Stimulated activated CD4-positive, alpha-beta T cell treated with anti-CD3 and anti-CD28 coated beads, Interleukin-15, amount 100 ng/mL, for 24 hours (primary cell): ENCODE results near the gene KRT86.
A peak's percentile ranks its signal among the peaks of the same experiment; 100 is the strongest.

Source experiments
- DNase-seq: peaks from one replicate; pipeline ENCODE4 v3.0.0-alpha.2; 2020

Gene KRT86

GRCh38 chr12:52317468-52318052 is 43.1 kb downstream of the KRT86 start:
- no peak for DNase-seq

DNA sequence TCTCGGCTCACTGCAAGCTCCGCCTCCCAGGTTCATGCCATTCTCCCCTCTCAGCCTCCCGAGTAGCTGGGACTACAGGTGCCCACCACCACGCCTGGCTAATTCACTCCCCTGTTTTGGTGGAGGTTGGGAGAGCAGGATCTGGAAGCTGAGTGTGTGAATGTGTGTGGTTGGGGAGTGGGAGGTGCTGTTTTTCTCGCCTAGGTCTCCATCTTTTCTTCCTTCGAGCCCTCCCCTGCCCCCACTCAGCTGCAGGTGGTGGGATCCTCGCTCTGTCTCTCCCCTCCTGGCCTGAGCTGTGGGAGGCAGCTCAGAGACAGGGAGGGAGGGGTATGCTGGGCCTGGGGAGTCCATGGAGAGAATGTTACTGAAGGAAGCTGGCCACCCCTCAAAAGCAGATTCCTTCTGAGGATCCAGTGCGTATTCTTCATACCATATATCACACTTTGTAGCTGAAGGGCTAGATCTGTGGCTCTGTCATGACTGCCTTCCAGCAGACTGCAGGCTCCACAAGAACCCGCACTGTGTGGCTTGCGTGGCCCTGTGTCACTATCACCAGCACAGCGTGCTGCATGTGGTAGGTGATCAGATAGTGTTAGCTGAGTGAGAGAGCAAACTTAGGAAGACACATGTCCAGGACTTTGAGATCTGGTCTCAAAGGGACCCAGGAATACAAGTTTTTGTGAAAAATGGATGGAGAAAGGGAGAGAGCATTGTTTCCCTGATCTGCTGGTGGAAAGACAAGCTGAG is 44.0 kb downstream of the KRT86 start:
- no peak for DNase-seq

DNA sequence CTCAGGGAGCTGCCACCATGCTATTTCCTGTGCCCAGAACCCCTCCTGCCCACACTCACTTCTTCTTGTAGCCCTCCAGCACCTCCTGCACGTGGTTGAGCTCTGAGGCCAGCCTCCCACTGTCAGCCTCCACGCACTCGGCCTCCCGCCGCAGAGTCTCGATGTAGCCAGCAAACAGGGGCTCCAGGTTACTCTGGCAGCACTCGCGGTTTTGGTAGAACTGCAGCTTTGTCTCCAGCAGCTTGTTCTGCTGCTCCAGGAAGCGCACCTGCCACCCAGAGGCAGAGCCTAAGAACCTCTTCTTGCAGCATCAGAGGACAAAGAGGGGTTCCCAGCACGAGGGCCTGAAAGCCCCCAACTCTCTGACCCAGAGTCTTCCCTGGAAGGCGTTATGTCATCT is 44.7 kb downstream of the KRT86 start:
- no peak for DNase-seq

DNA sequence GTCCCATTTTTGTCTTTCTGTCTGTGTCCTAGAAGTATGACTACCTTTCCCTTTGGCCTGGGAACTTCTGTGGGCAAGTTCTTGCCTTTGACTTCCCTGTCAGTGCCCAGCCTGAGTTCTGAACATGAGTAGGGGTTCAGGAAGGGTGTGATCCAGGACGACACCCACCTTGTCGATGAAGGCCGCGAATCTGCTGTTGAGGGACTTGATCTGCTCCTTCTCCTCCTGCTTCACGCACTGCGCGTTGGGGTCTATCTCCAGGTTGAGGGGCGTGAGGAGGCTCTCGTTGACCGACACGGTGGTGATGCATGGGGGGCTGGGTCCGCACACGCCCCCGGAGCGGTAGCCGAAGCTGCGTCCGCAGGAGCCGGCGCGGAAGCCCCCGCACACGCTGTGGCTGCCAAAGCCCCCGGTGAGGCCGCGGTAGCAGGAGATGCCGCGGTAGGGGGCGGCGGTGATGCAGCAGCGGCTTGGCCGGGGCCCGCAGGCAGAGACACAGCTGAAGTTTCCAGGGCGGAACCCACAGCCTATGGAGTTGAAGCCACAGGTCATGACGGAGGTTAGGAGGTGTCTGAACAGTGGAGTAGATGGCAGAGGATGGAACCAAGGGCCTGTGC is 46.4 kb downstream of the KRT86 start, which contains the start of gene KRT83:
Gene KRT83, minus strand, starts transcription at position 615 of the 617 bp plus-strand sequence. Its CDS starts 63 bp downstream, at position 552.
- no peak for DNase-seq

DNA sequence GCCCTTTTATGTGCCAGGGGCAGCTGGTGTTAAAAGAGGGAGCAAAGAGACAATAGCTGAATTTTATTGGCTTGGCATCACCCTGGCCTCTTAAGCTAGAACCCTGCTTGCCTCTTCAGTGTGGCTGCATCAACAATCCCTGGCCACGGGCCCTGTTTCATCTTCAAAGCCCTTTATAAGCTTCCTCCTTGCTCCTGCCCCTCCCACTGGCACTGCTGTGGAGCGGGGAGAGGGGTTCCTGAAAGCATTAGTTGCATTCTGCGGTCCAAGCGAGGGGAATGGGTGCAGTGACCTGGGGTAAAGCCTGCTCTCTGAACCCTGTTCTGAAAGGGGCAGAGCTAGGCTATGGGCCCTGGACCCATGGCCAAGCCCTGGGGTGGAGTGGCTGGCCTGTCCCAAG is 47.0 kb downstream of the KRT86 start:
- no peak for DNase-seq

DNA sequence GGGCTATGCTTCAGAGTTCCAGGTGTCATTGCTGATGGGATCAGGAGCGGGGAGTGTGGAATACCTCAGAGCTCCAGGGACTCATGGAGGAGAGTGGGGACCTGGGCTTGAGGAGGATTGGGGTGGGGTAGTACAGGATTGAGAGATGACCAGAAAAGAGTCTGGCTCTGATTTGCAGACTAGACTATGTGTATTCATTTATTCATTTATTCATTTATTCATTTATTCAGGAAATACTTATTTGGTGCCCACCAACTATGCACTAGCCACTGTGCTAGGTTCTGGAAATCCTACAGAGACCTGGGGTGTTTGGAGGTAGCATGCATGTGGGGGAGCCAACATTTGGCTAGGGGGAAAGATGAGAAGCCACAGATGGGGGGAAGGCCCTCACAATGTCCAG is 47.6 kb downstream of the KRT86 start:
- DNase-seq = no peak

DNA sequence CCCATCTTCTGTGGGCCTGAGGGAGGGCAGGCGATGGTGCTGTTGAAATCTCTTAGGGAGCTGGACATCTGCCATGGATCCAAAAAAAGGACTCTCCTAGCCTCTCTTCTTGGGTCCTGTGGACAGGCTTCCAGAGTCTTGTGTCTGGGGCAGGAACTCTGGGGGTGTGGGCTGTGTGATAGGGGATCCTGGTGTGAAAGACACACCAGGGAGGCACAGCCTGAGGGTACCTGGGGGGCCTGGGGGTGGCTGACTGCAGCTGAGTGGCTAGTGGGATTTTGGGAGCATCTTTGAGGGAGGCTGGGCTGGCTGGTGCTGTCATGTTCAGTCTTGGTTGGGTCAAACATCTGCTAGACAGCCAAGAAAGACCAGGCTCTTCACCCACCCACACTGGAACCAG is 48.6 kb downstream of the KRT86 start:
- no peak for DNase-seq

- no peak for DNase-seq
Measured at GRCh38 chr12:52323416-52324152, 49.1 kb downstream of the KRT86 start.

DNA sequence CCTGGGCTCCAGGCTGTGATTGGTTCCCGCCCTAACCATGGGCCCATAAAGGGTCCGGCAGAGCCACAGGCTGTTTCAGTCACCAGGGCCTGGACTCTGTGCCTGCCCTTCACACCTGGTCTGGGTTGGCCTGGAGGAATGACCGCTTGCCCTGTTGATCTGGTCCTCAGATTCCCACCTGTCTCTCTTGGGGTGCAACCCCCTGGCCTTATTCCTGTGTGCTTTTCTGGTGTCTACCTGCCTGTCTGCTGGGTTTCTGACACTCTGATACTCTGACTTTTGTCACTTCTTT is 49.7 kb downstream of the KRT86 start:
- DNase-seq = no peak

- peak; percentile 85 for DNase-seq
Measured at GRCh38 chr12:52327052-52327829, 52.8 kb downstream of the KRT86 start.

DNA sequence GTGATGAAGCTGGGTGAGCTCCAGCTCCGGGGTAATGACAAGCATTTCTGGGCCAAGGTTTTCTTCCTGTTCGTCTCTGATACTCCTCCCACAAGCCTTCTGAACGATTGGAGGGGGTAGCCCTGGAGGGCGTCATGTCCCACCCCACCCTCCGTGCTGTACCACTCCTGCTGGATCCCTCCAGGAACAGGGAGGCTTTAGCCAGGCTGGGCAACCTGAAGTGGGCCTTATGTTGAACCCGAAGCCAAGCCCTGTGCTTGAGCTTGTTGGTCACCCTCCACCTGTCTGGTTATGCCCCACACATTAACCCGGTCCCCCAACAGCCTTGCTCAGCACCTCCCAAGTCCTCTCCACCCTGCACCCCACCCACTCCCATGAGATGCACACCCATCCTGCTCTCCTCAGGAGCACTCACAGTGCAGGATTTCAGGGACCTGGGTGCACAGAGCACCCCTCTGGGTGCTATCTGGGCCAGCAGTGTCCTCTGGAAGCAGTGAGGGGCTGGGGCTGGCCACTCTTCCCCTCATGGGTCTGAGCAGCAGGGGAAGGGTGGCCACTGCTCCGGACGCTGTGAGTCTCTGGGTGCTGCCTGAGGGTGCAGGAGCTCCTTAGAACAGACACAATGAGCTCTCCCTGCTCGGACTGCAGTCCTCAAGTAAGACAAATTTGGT is 53.5 kb downstream of the KRT86 start:
- DNase-seq = no peak

DNA sequence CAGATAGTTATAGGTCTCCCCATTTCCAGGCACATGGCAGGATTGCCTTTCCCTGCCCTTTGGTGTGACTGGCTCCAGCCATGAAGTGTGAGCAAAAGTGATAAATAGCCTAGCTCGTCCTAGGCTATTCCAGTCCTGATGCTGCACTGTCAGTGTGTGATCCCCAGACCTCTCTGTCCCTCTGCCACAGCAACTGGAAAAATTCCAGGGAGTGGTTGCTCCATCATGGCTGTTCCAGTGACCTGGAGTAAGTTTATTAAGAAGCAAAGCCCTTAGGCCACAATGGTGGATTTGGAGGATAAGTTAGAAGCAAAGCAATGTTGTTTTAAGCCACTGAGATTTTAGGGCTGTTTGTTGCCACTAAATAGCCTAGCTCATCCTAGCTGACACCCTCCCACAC is 56.6 kb downstream of the KRT86 start:
- no peak for DNase-seq

DNA sequence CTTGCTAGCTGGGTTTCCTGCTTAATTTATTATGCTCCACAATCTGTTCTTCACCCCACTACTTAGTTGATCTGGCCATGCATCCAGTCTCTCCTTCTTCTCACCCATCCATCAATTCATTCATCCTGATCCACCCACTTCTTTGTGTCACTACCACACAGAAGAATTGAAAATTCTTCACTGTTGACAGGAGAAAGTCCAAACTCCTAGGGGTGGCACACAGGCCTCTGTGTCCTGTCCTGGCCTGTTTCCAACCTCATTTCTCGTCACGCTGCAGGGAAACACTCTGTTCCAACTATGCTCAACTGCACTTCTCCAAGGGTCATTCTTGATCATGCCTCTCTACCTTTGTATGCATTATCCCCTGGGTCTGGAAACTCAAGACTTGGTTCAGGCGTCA is 57.4 kb downstream of the KRT86 start:
- DNase-seq = no peak

GRCh38 chr12:52332381-52332780 is 57.9 kb downstream of the KRT86 start:
- no peak for DNase-seq

DNA sequence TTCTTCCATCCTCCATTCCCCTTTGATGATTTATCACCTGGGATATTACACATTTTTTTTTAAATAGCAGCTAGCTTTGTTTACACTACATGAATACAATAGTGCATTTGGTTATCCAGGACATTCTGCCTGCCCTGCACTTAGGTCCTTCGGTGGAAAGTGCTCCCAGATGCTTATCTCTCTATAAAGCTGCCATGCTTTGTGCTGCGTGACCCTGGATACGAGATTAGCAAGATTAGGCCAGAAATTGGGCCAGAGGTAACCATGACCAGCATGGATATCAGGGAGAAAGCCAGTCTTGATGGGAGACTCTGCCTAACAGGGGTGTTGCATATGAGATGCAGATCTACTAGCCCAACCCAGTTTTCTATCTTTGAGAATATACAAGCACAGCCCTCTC is 58.9 kb downstream of the KRT86 start:
- DNase-seq = no peak

DNA sequence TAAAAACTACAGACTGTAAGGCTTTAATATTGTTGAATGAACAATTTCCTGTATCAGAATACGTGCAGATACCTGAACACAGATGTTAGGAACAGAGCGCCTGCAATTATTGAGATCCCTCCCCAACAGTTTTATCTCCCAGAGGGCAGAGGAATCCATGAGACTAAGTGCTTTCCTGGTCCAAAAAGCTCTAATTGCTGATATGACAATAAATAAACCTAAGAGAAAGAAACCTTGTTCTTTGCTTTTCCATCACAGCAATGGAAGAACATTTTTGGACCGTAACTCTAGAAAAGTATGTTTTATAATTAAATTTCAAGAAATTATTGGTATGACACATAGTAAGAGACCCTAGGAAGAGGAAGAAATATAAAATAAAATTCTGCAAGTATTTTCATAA is 59.7 kb downstream of the KRT86 start:
- no peak for DNase-seq

- no peak for DNase-seq
Measured at GRCh38 chr12:52335598-52336262, 61.3 kb downstream of the KRT86 start.

DNA sequence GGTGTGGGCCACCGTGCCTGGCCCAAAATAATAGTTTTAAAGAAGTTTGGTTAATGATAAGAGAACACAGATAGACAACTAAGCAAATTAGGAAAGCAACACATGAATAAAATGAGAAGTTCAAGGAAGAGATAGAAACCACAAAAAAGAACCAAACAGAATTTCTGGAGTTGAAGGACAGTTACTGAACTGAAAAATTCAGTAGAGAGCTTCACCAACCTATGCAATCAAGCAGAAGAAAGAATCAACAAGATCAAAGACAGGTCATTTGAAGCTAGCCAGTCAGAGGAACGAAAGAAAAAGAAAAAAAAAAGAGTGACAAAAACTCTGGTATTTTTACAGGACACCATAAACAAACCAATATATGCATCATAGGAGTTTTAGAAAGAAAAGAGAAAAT is 62.2 kb downstream of the KRT86 start:
- no peak for DNase-seq

DNA sequence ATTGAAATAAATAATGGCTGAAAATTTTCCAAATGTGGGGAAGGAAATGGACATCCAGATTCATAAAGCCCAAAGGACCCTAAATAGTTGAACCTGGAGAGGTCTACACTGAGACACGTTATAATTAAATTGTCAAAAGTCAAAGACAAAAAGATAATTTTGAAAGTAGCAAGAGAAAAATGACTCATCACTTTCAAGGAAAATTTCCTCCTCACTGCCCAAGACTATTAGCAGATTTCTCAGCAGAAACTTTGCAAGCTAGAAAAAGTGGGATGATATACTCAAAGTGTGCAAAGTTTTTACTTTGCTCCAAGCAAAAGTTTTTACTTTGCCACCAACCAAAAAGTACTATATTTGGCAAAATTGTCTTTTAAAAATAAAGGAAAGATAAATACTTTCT is 62.6 kb downstream of the KRT86 start:
- DNase-seq = no peak

GRCh38 chr12:52338241-52338960 is 64.0 kb downstream of the KRT86 start:
- no peak for DNase-seq

- no peak for DNase-seq
Measured at GRCh38 chr12:52341066-52341580, 66.7 kb downstream of the KRT86 start.
